ENCODE results near the gene PBX1. TPM values are rescaled to one million over a fixed set of nuclear protein-coding genes. Genes with fewer than 3 reads are reported as not detected.

PBX1 gene
- total RNA-seq, 3 donors from 2014 or later: 64.5 to 126 (median 95.4) TPM

DNA sequence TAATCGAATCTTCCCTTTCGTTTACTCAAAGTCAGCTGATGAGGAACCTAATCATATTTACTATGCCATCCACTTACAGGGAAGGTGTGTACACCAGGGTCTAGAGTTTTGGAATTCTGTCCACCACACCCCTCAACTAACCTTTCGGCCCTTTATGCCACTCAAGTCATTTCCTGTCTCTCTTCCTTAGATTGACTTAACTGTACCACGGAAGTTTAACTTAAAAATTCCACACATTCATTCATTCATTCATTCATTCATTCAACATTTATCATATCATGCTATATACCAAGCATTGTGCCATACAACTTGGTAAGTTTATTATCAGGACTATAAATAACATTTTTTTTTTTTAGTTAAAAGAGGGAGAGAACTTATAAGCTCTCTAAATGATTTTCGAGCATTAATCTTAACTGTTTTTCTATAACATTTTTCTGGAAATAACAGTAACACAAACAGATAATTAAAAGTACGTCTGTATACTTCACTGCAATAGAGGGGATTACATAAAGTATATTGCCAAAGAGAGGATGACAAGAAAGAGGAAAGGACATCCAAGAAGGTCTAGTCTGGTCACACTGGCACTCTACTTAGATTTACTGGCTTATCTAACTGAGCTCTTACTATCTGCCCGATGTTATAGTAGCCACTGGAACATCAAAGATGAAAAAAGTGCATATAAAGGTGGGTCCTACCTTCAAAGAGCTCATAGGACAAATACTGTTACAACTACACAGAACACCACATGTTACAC lies 243.7 kb downstream of the PBX1 start:
- intact Hi-C loops (cut with DNase I; ENCODE audit: low total_unique reads): no loop called here
- H3K9me3 ChIP-seq: no peaks in the 10 kb centered on the region
- no peaks in the 10 kb centered on the region for H3K36me3 ChIP-seq
- peak overlapping the region; percentile 21 to 48 for H3K27ac ChIP-seq
- no peak for DNase-seq (ENCODE audit: low spot score in 2 of 2)
- H3K4me1 ChIP-seq: peaks cover 0 to 5% of the 10 kb centered on the region in 2 donors
- no peaks in the 10 kb centered on the region for H3K27me3 ChIP-seq
- TF ChIP-seq POLR2A (IDR thresholded peaks at IDR 0.05): no peak
- TF ChIP-seq POLR2AphosphoS5 (IDR thresholded peaks at IDR 0.05): no peak
- TF ChIP-seq, protein P1, sequence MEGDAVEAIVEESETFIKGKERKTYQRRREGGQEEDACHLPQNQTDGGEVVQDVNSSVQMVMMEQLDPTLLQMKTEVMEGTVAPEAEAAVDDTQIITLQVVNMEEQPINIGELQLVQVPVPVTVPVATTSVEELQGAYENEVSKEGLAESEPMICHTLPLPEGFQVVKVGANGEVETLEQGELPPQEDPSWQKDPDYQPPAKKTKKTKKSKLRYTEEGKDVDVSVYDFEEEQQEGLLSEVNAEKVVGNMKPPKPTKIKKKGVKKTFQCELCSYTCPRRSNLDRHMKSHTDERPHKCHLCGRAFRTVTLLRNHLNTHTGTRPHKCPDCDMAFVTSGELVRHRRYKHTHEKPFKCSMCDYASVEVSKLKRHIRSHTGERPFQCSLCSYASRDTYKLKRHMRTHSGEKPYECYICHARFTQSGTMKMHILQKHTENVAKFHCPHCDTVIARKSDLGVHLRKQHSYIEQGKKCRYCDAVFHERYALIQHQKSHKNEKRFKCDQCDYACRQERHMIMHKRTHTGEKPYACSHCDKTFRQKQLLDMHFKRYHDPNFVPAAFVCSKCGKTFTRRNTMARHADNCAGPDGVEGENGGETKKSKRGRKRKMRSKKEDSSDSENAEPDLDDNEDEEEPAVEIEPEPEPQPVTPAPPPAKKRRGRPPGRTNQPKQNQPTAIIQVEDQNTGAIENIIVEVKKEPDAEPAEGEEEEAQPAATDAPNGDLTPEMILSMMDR (IDR thresholded peaks at IDR 0.05): no peak
- no peak overlapping the region for H3K4me3 ChIP-seq

DNA sequence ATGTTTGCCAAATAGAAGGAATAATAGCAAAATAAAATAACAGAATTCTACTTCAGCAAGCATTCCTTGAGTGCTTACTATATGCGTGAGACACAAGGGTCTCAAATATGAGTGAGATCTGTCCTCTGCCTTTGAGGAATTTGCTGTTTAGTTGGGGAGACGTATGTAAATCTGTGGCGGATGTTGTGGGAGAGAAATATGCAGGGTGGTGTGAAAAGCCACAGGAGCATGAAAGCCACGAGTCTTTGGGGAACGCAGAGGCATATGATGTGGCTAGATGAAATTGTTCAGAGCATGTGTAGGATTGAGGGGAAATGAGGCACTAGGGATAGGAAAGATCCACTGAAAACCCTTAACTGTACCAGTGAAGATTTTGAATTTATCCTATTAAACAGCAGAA lies 244.4 kb downstream of the PBX1 start:
- H3K4me1 ChIP-seq: peaks cover 0 to 5% of the 10 kb centered on the region in 2 donors
- H3K36me3 ChIP-seq: no peaks in the 10 kb centered on the region

DNA sequence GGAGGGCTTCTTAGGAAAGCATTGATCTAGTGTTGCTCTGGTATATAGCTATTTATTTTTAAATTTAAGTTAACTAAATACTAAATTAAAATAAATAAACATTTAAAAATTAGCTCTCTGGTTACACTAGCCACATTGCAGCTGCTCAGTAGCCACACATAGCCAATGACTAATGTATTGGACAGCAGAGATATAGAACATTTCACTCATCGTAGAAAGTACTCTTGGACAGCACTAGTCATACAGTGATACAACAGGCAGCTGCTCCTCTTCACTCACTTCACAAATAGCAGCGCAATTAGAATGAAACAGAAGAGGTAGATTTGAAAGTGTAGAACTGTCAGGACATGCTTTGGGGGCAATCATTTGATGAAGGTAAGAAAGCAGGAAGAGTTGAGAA lies 245.4 kb downstream of the PBX1 start:
- peaks cover 0 to 5% of the 10 kb centered on the region in 2 donors for H3K4me1 ChIP-seq
- intact Hi-C loops (cut with DNase I; ENCODE audit: low total_unique reads): no loop called here
- H3K36me3 ChIP-seq: no peaks in the 10 kb centered on the region
- DNase-seq (ENCODE audit: low spot score in 2 of 2): no peak
- no peaks in the 10 kb centered on the region for H3K27me3 ChIP-seq
- no peaks in the 10 kb centered on the region for H3K9me3 ChIP-seq
- H3K27ac ChIP-seq: no peak overlapping the region
- H3K4me3 ChIP-seq: no peak overlapping the region
- TF ChIP-seq, protein P1 (IDR thresholded peaks at IDR 0.05): no peak
- TF ChIP-seq POLR2A (IDR thresholded peaks at IDR 0.05) (no peak), POLR2AphosphoS5 (IDR thresholded peaks at IDR 0.05) (no peak)

More for the DNA sequence above, 244.4 kb downstream of the PBX1 start:
- no peak overlapping the region for H3K4me3 ChIP-seq
- DNase-seq (ENCODE audit: low spot score in 2 of 2): no peak
- no peak overlapping the region for H3K27ac ChIP-seq
- intact Hi-C loops (cut with DNase I; ENCODE audit: low total_unique reads): no loop called here
- TF ChIP-seq, protein P1 (IDR thresholded peaks at IDR 0.05): no peak
- TF ChIP-seq POLR2A (IDR thresholded peaks at IDR 0.05) (no peak), POLR2AphosphoS5 (IDR thresholded peaks at IDR 0.05) (no peak)
- H3K9me3 ChIP-seq: no peaks in the 10 kb centered on the region
- H3K27me3 ChIP-seq: no peaks in the 10 kb centered on the region

DNA sequence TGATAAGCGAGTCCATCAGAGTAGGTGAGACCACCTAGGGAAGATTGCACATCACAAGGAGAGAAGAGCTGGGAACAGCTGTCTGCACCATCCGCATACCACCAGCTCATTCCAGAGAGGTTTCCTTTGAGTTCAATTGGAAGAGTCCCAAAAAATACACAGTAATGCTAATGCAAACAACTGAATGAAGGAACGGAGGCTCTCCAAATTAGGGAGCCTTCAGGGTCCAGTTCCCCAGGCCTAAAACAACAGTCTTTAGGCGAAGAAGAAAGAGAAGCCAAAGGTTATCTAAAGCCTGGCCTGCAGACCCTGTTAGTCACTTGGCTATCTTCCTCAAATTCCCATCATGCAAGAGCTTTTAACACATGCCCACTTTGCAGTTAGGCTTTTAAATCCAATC lies 246.4 kb downstream of the PBX1 start:
- no peak overlapping the region for H3K27ac ChIP-seq
- TF ChIP-seq POLR2A (IDR thresholded peaks at IDR 0.05): no peak
- TF ChIP-seq POLR2AphosphoS5 (IDR thresholded peaks at IDR 0.05): no peak
- TF ChIP-seq, protein P1 (IDR thresholded peaks at IDR 0.05): no peak
- no peak overlapping the region for H3K4me3 ChIP-seq
- DNase-seq (ENCODE audit: low spot score in 2 of 2): no peak
- H3K27me3 ChIP-seq: no peaks in the 10 kb centered on the region
- no peaks in the 10 kb centered on the region for H3K9me3 ChIP-seq
- H3K36me3 ChIP-seq: no peaks in the 10 kb centered on the region
- intact Hi-C loops (cut with DNase I; ENCODE audit: low total_unique reads): no loop called here
- peaks cover 0 to 5% of the 10 kb centered on the region in 2 donors for H3K4me1 ChIP-seq

DNA sequence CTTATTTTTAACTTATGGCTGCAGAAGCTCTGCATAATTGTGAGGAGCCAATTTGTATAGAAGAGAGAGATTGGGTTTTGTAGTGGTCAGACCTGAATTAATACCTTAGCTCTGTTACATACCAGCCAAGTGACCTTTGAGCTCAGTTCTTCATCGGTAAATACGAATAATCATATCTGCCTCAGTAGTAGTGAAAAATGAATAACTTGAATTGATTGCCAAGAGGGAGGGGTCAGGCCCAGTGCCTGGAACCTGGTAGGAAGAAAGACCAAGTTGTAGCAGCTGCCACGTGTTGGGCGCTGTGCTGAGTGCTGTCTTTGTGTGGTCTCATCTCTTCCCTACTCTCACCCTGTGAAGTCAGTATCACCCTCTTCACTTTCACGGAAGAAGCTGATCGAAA lies 247.5 kb downstream of the PBX1 start:
- no peaks in the 10 kb centered on the region for H3K36me3 ChIP-seq
- H3K27ac ChIP-seq: no peak overlapping the region
- intact Hi-C loops (cut with DNase I; ENCODE audit: low total_unique reads): no loop called here

More for the DNA sequence above, 247.5 kb downstream of the PBX1 start:
- Histone ChIP-seq H3K9me3 (no peaks in the 10 kb centered on the region), H3K4me3 (no peak overlapping the region), H3K27me3 (no peaks in the 10 kb centered on the region), H3K4me1 (peaks cover 0 to 5% of the 10 kb centered on the region in 2 donors)
- no peak for DNase-seq (ENCODE audit: low spot score in 2 of 2)
- TF ChIP-seq, protein P1 (IDR thresholded peaks at IDR 0.05): no peak
- TF ChIP-seq POLR2A (IDR thresholded peaks at IDR 0.05): no peak
- TF ChIP-seq POLR2AphosphoS5 (IDR thresholded peaks at IDR 0.05): no peak

All from breast epithelium (tissue), 4 donors.